MCF 10A (cell line): ENCODE results near the gene MTMR3. TPM values are rescaled to one million over a fixed set of nuclear protein-coding genes. Genes with fewer than 3 reads are reported as not detected.

Experiments used
- BruUV-seq: library from RNA; stranded (reverse); fragments of 400-500 nt; replicated peaks from 2 replicates; lab custom pipeline; 2021; lab: Mats Ljungman, UMichigan
- CTCF ChIA-PET: fragments of 300-600 bp; sonication (Branson Sonifier 250); formaldehyde crosslinking; extraction: SDS; loops from one replicate; lab custom pipeline; 2021; ENCODE audit warnings: antibody characterized with exemption, inconsistent platforms; lab: Yijun Ruan, JAX
- POLR2A ChIA-PET: fragments of 300-600, 350-650 bp; sonication (Branson Sonifier 250); formaldehyde crosslinking; extraction: SDS; loops from one replicate; lab custom pipeline; 2020; ENCODE audit warnings: antibody characterized with exemption, inconsistent platforms; lab: Yijun Ruan, JAX
- DNase-seq: peaks from one replicate; pipeline ENCODE4 v3.0.0-alpha.2; 2018; ENCODE audit not compliant: unreplicated experiment
- H3K27ac Mint-ChIP-seq: one replicate; pipeline ENCODE4 v1.8.0; 2022; ENCODE audit warnings: mild to moderate bottlenecking, low read depth, mixed read lengths; ENCODE audit not compliant: unreplicated experiment
- H3K27me3 Mint-ChIP-seq: one replicate; pipeline ENCODE4 v1.8.0; 2022; ENCODE audit warnings: mixed read lengths; ENCODE audit not compliant: insufficient read depth, unreplicated experiment
- H3K36me3 Mint-ChIP-seq: one replicate; pipeline ENCODE4 v1.8.0; 2022; ENCODE audit warnings: mild to moderate bottlenecking, moderate library complexity, mixed read lengths; ENCODE audit not compliant: insufficient read depth, unreplicated experiment
- H3K4me1 Mint-ChIP-seq: one replicate; pipeline ENCODE4 v1.8.0; 2022; ENCODE audit warnings: mixed read lengths; ENCODE audit not compliant: insufficient read depth, unreplicated experiment
- H3K4me3 Mint-ChIP-seq: one replicate; pipeline ENCODE4 v1.8.0; 2022; ENCODE audit warnings: mild to moderate bottlenecking, moderate library complexity, mixed read lengths; ENCODE audit not compliant: unreplicated experiment
- H3K9me3 Mint-ChIP-seq: one replicate; pipeline ENCODE4 v1.8.0; 2022; ENCODE audit warnings: mixed read lengths; ENCODE audit not compliant: unreplicated experiment
- CTCF ChIP-seq: fragments of 200-600 bp; IDR thresholded peaks from one replicate; pipeline ENCODE4 v1.8.0; 2022; ENCODE audit warnings: antibody characterized with exemption, mild to moderate bottlenecking; ENCODE audit not compliant: unreplicated experiment
- intact Hi-C: fragments of 100-400 bp; cut with micrococcal nuclease; formaldehyde crosslinking; loops from 2 replicates; pipeline ENCODE4 v1.14.1; 2022
- total RNA-seq: library from RNA; stranded (reverse); gene quantifications from 2 replicates; pipeline ENCODE4 v1.2.3, GENCODE V29; 2022

The MTMR3 gene
- total RNA-seq, 1 experiment from 2014 or later: 34.4 TPM

- POLR2A ChIA-PET: interaction anchor here (0.7 kb wide), 1 partner anchor 55 kb away, joined by 3 read pairs; no protein-coding TSS in a partner anchor
Measured at GRCh38 chr22:29937940-29938693, 55.1 kb downstream of the MTMR3 start.

DNA sequence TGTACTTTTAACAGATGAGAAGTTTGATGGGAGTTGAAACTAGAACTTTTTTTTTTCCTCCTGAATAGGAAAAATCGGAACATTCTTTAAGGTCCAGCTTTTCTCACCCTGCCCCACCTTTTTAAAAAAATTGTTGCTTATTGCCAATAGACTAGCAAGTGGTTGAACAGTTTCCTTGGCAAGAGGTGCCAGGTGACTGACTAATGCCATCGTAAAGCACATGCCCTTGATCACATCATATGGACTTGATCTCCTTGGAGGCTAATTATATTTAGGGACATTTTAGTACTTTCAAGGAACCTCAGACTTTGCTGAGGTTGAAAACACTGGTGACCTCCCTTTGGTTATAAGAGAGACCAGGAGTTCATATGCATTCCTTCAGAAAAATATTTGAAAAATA, 57.6 kb downstream of the MTMR3 start:
- no peak for DNase-seq
- Mint-ChIP-seq H3K27me3 (no peaks in the 10 kb centered on the region), H3K9me3 (no peaks in the 10 kb centered on the region), H3K4me1 (no peaks in the 10 kb centered on the region), H3K36me3 (no peaks in the 10 kb centered on the region), H3K27ac (no peak overlapping the region), H3K4me3 (no peak overlapping the region)
- TF ChIP-seq CTCF: no peak
- no TSS peak for BruUV-seq
- ChIA-PET POLR2A (no interaction called here), CTCF (no interaction called here)
- intact Hi-C loops: no loop called here

More at GRCh38 chr22:29937940-29938693, 55.1 kb downstream of the MTMR3 start:
- CTCF ChIA-PET: no interaction called here
- DNase-seq: no peak
- no TSS peak for BruUV-seq
- Mint-ChIP-seq H3K27ac (no peak overlapping the region), H3K4me3 (no peak overlapping the region), H3K27me3 (no peaks in the 10 kb centered on the region), H3K9me3 (no peaks in the 10 kb centered on the region), H3K36me3 (no peaks in the 10 kb centered on the region), H3K4me1 (no peaks in the 10 kb centered on the region)
- no peak for TF ChIP-seq CTCF
- intact Hi-C loops: no loop called here

GRCh38 chr22:29944339-29944738, 61.4 kb downstream of the MTMR3 start:
- BruUV-seq: no TSS peak
- no peak for DNase-seq
- ChIA-PET POLR2A (interaction anchor here (1.4 kb wide), 1 partner anchor 36 kb away, joined by 4 read pairs; no protein-coding TSS in a partner anchor), CTCF (interaction anchor here (1.1 to 1.6 kb wide), 3 partner anchors 9 to 61 kb away, joined by 3 to 4 read pairs (median 3); no protein-coding TSS in a partner anchor)
- intact Hi-C loops: no loop called here
- H3K4me3 Mint-ChIP-seq: no peak overlapping the region
- no peak for TF ChIP-seq CTCF
- no peaks in the 10 kb centered on the region for H3K9me3 Mint-ChIP-seq
- H3K4me1 Mint-ChIP-seq: peaks cover 19% of the 10 kb centered on the region
- no peak overlapping the region for H3K27ac Mint-ChIP-seq
- no peaks in the 10 kb centered on the region for H3K27me3 Mint-ChIP-seq
- no peaks in the 10 kb centered on the region for H3K36me3 Mint-ChIP-seq

DNA sequence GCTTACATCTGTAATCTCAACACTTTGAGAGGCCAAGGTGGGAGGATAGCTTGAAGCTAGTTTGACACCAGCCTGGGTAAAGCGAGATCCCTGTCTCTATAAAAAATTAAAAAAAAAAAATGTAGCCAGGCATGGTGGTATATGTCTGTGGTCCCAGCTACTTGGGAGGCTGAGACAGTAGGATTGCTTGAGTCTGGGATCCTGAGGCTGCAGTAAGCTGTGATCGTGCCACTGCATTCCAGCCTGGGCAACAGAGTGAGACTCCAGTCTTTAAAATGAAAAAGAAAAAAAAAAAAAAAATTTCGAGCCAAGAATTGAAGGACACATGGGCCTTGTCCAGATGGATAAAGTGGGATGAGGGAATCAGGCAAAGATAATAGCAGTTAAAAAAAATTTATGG, 62.5 kb downstream of the MTMR3 start:
- intact Hi-C loops: no loop called here
- TF ChIP-seq CTCF: no peak
- no peaks in the 10 kb centered on the region for H3K27me3 Mint-ChIP-seq

More for the DNA sequence above, 62.5 kb downstream of the MTMR3 start:
- no peak for DNase-seq
- no peaks in the 10 kb centered on the region for H3K9me3 Mint-ChIP-seq
- CTCF ChIA-PET: interaction anchor here (1.6 kb wide), 1 partner anchor 10 kb away, joined by 3 read pairs; no protein-coding TSS in a partner anchor
- no peak overlapping the region for H3K4me3 Mint-ChIP-seq
- BruUV-seq: no TSS peak
- H3K27ac Mint-ChIP-seq: no peak overlapping the region
- H3K4me1 Mint-ChIP-seq: peaks cover 19% of the 10 kb centered on the region
- H3K36me3 Mint-ChIP-seq: no peaks in the 10 kb centered on the region
- POLR2A ChIA-PET: no interaction called here
